GM21367 (cell line): ENCODE measurements around the gene RFXAP.

Source experiments
- ATAC-seq: cut with Tn5 transposase; IDR thresholded peaks from one replicate; pipeline ENCODE4 v1.9.1; 2021; ENCODE audit not compliant: unreplicated experiment

RFXAP gene

GRCh38 chr13:36862722-36863121, 43.7 kb downstream of the RFXAP start:
- no peak for ATAC-seq

- no peak for ATAC-seq
These were observed 46.2 kb downstream of the RFXAP start for GRCh38 chr13:36865265-36865664.

GRCh38 chr13:36866232-36866631, 47.2 kb downstream of the RFXAP start:
- no peak for ATAC-seq

GRCh38 chr13:36870050-36870692, 51.1 kb downstream of the RFXAP start:
- ATAC-seq: no peak

GRCh38 chr13:36872621-36873020, 53.6 kb downstream of the RFXAP start:
- ATAC-seq: no peak

GRCh38 chr13:36875431-36875830, 56.4 kb downstream of the RFXAP start:
- no peak for ATAC-seq

- ATAC-seq: no peak
These were observed 56.9 kb downstream of the RFXAP start for GRCh38 chr13:36875961-36876360.
